Colonic mucosa (tissue), 4 donors: Measurements from ENCODE around the gene VSIG8. TPM values are rescaled to one million over a fixed set of nuclear protein-coding genes. Genes with fewer than 3 reads are reported as not detected.

Experiments used
- DNase-seq: peaks from one replicate; pipeline ENCODE4 v3.0.0-alpha.2; 2020
- H3K27ac ChIP-seq: fragments of 200-600 bp; one replicate; pipeline ENCODE4 v1.8.0; 2021
- H3K27me3 ChIP-seq: fragments of 200-600 bp; one replicate; pipeline ENCODE4 v1.8.0; 2021
- H3K36me3 ChIP-seq: fragments of 200-600 bp; one replicate; pipeline ENCODE4 v1.8.0; 2021
- H3K4me1 ChIP-seq: fragments of 200-600 bp; one replicate; pipeline ENCODE4 v1.8.0; 2021; ENCODE audit warnings: mild to moderate bottlenecking
- H3K4me3 ChIP-seq: fragments of 200-600 bp; one replicate; pipeline ENCODE4 v1.8.0; 2021
- H3K9ac ChIP-seq, 2 donors: one replicate each; pipeline ENCODE4 v1.7.0; 2013; ENCODE audit warnings: control low read depth in 2 of 2, low read depth in 2 of 2, low read length in 2 of 2
- H3K9me3 ChIP-seq: fragments of 200-600 bp; one replicate; pipeline ENCODE4 v1.8.0; 2021
- CTCF ChIP-seq: fragments of 200-600 bp; IDR thresholded peaks from one replicate; pipeline ENCODE4 v1.8.0; 2022; ENCODE audit warnings: antibody characterized with exemption, mild to moderate bottlenecking
- intact Hi-C: fragments of 100-400 bp; cut with DNase I; formaldehyde crosslinking; loops from one replicate; pipeline ENCODE4 v1.14.1; 2022
- total RNA-seq, 2 donors: library from RNA; stranded (reverse); fragmentation: NEBNext Ultra II Directional in 1 of 2; extraction: Animal tissue kit (Norgen Biotek cat#: 25700) in 1 of 2; gene quantifications; one replicate each; pipeline ENCODE4 v1.2.1, GENCODE V29; 2021
- donor health status: healthy.
- donor health status: DM: no; HTN: no; CAD: no.
- donor health status: DM: no; HTN: no; CAD: no.

VSIG8 gene
- total RNA-seq, 2 donors from 2014 or later: not detected

GRCh38 chr1:159851407-159851806 is 11.1 kb downstream of the VSIG8 start:
- H3K4me1 ChIP-seq: no peaks in the 10 kb centered on the region
- no peak overlapping the region for H3K9ac ChIP-seq
- intact Hi-C loops: no loop called here
- DNase-seq: no peak
- no peak overlapping the region for H3K27ac ChIP-seq
- H3K4me3 ChIP-seq: no peak overlapping the region
- no peaks in the 10 kb centered on the region for H3K36me3 ChIP-seq
- no peaks in the 10 kb centered on the region for H3K9me3 ChIP-seq
- TF ChIP-seq CTCF: no peak
- H3K27me3 ChIP-seq: no peaks in the 10 kb centered on the region

- H3K4me3 ChIP-seq: no peak overlapping the region
- H3K27me3 ChIP-seq: no peaks in the 10 kb centered on the region
- peak overlapping the region; percentile 20 for H3K27ac ChIP-seq
- intact Hi-C loops: no loop called here
- no peak overlapping the region for H3K9ac ChIP-seq
- H3K9me3 ChIP-seq: no peaks in the 10 kb centered on the region
- H3K4me1 ChIP-seq: no peaks in the 10 kb centered on the region
- no peak for DNase-seq
- no peak for TF ChIP-seq CTCF
- no peaks in the 10 kb centered on the region for H3K36me3 ChIP-seq
Measured at GRCh38 chr1:159849626-159850366, 12.7 kb downstream of the VSIG8 start.

- no peak for TF ChIP-seq CTCF
- Histone ChIP-seq H3K9me3 (no peaks in the 10 kb centered on the region), H3K36me3 (no peaks in the 10 kb centered on the region), H3K4me1 (no peaks in the 10 kb centered on the region), H3K27me3 (no peaks in the 10 kb centered on the region), H3K9ac (no peak overlapping the region), H3K4me3 (no peak overlapping the region), H3K27ac (no peak overlapping the region)
- DNase-seq: no peak
- intact Hi-C loops: no loop called here
Measured at GRCh38 chr1:159848326-159848725, 14.1 kb downstream of the VSIG8 start.

- intact Hi-C loops: no loop called here
- Histone ChIP-seq H3K27ac (no peak overlapping the region), H3K9me3 (no peaks in the 10 kb centered on the region)
Measured at GRCh38 chr1:159847231-159847630, 15.2 kb downstream of the VSIG8 start.

GRCh38 chr1:159845751-159846629 is 16.5 kb downstream of the VSIG8 start:
- H3K27ac ChIP-seq: no peak overlapping the region
- no peak overlapping the region for H3K9ac ChIP-seq
- no peaks in the 10 kb centered on the region for H3K4me1 ChIP-seq
- no peaks in the 10 kb centered on the region for H3K9me3 ChIP-seq
- no peak overlapping the region for H3K4me3 ChIP-seq
- DNase-seq: no peak
- no peak for TF ChIP-seq CTCF
- intact Hi-C loops: no loop called here
- H3K36me3 ChIP-seq: no peaks in the 10 kb centered on the region
- H3K27me3 ChIP-seq: no peaks in the 10 kb centered on the region

More at GRCh38 chr1:159847231-159847630, 15.2 kb downstream of the VSIG8 start:
- Histone ChIP-seq H3K9ac (no peak overlapping the region), H3K36me3 (no peaks in the 10 kb centered on the region), H3K4me1 (no peaks in the 10 kb centered on the region), H3K27me3 (no peaks in the 10 kb centered on the region), H3K4me3 (no peak overlapping the region)
- no peak for DNase-seq
- no peak for TF ChIP-seq CTCF
